NCI-H345 (cell line): ENCODE results near the gene ABCC11.
"Not testable (repeated sequence)": the region's sequence is repeated elsewhere in the genome, so short reads cannot be mapped to it uniquely, and the experiment has no call there.

Source experiments
- DNase-seq: peaks from one replicate; lab custom pipeline; 2025; lab: John Stamatoyannopoulos, UW

The ABCC11 gene

GRCh38 chr16:48201515-48202201 is 45.7 kb downstream of the ABCC11 start:
- DNase-seq = no peak

- no peak for DNase-seq
These were observed 50.0 kb downstream of the ABCC11 start for GRCh38 chr16:48197294-48197693.

- peak; percentile 47 for DNase-seq
These were observed 52.3 kb downstream of the ABCC11 start for GRCh38 chr16:48194828-48195556.

GRCh38 chr16:48193846-48194245 is 53.5 kb downstream of the ABCC11 start:
- DNase-seq = no peak

- no peak for DNase-seq
These were observed 58.8 kb downstream of the ABCC11 start for GRCh38 chr16:48188449-48189102.

GRCh38 chr16:48187779-48188178 is 59.6 kb downstream of the ABCC11 start:
- no peak for DNase-seq

- DNase-seq = no peak
These were observed 62.7 kb downstream of the ABCC11 start for GRCh38 chr16:48184681-48185080.

GRCh38 chr16:48182979-48183537 is 64.3 kb downstream of the ABCC11 start:
- no peak for DNase-seq

- DNase-seq = not testable (repeated sequence)
These were observed 65.4 kb downstream of the ABCC11 start for GRCh38 chr16:48181746-48182520.

GRCh38 chr16:48180868-48181480 is 66.4 kb downstream of the ABCC11 start:
- no peak for DNase-seq

GRCh38 chr16:48176635-48177408 is 70.5 kb downstream of the ABCC11 start:
- DNase-seq = no peak

- no peak for DNase-seq
These were observed 73.5 kb downstream of the ABCC11 start for GRCh38 chr16:48173889-48174288.

- DNase-seq = no peak
These were observed 74.7 kb downstream of the ABCC11 start for GRCh38 chr16:48172682-48173081.

- no peak for DNase-seq
These were observed 77.4 kb downstream of the ABCC11 start for GRCh38 chr16:48169896-48170295.

GRCh38 chr16:48168075-48168474 is 79.3 kb downstream of the ABCC11 start:
- no peak for DNase-seq

GRCh38 chr16:48166617-48167016 is 80.7 kb downstream of the ABCC11 start:
- DNase-seq = not testable (repeated sequence)

- DNase-seq = peak; percentile 1
These were observed 81.3 kb downstream of the ABCC11 start for GRCh38 chr16:48165961-48166578.

GRCh38 chr16:48164907-48165715 is 82.2 kb downstream of the ABCC11 start:
- DNase-seq = peak; percentile 47

GRCh38 chr16:48162839-48163410 is 84.4 kb downstream of the ABCC11 start:
- DNase-seq = no peak
